GM19023 (cell line): ENCODE measurements around the gene DNM3.

ENCODE experiments used
- ATAC-seq: cut with Tn5 transposase; IDR thresholded peaks from one replicate; pipeline ENCODE4 v1.9.1; 2021; ENCODE audit warnings: mild to moderate bottlenecking, moderate library complexity; ENCODE audit not compliant: unreplicated experiment

Gene DNM3

DNA sequence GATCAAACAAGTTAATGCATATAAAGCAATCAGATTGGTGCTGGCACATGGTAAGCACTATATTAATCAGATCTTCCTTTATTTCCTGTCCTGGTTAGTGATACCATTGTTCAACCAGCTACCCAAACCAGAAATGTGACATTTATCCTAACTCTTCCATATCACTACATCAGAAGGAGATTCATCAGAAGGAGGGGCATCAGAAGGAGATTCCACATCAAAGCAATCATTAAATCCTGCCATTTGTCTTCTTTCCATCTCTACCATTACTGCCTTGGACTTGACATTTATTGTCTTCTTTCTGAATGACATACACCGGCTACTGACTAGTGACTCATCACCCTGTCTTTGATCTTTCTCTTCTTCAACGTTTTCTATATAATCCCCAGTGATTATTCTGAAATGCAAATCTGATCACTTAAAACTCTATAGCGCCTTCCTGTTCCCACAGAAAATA is 75.0 kb downstream of the DNM3 start:
- no peak for ATAC-seq

DNA sequence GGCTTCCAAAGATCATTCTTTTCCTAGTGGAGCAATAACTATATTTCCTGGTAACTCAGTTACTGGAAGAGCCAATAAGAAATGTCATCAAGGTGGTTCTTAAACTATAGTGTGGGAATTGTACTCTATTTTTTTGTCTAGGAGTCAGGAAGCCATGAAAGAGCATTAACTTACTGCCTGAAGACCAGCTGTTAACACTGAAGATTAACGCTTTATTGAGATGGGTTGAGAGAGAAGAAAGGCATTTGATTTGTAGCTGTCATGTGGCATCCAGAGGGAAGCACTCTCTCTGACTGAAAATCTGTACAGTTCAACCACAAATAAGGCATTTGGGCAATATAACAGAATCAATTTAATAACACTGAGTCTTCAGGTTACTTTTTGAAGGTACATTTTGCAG is 76.0 kb downstream of the DNM3 start:
- ATAC-seq = no peak

DNA sequence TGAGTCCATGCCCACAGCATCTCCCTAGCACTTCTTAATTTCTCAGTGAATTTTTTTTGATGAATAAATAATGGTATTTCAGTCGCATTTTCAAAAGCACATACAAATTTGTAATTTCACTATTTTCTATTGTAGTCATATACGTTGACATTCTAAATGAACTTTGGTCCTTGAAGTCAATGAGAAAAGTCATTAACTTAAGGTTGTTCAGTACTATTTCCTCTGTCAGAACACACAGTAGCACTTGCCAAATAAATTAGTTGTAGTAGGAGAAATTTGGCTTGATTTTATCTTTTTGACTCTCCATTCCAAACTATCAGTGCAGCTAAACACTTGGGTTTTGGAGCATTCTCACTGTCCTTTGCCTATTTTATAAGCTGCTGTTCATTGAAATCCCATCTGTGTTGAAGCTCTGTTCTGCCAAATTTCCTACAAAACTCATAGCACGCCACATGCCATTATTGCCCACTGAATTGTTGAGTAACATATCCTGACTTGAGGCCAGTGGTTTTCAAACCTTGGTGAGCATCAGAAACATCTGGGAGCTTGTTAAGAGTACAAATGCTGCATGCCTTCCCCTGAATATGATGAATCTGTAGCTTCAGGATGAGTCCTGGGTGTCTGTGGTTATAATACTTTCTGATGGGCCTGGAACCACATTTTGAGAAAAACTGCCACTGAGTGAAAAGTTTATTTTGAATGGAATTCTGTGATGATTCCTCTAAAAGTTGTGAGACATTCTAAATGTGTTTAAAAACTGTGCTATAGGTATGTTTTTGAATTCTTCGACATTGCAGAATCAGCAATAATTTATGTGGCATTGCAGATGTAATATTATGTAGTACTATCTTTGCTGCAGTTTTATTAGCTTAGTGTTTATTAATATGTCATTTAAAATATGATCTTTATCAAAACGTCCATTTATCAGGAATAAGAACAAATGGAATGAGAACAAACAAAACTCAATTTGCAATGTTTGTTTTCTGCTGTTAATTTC is 78.9 kb downstream of the DNM3 start:
- no peak for ATAC-seq

DNA sequence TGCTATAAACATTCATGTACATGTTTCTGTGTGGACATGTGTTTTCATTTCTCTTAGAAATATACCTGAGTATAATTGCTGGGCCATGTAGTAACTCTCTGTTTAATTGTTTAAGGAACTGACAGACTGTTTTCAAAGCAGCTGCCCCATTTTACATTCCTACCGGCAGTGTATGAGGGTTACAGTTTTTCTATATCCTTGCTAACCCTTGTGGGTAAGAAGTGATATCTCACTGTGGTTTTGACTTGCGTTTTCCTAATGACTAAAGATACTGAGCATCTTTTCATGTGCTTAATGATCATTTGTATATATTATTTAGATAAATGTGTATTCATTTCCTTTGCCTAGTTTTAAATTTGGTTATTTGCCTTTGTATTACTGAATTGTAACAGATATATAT is 81.7 kb downstream of the DNM3 start:
- no peak for ATAC-seq

DNA sequence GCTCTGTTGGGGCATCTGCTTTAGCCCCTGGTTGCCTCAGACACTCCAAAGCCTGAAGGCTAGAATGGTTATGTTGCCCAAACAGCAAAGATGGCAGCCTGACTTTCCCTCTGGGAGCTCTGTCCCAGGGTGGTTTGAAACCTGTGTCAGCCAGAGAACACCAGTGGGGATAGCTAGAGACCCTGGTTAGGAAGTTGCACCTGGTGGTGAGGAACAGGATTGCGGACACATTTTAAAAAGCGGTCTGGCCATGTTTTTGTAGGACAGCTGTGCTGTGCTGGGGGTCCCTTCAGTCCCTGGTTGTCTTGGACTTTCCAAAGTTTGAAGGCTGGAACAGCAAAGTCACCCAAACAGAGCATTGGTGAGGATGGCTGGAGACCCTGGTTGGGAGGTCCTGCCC is 87.8 kb downstream of the DNM3 start:
- no peak for ATAC-seq

DNA sequence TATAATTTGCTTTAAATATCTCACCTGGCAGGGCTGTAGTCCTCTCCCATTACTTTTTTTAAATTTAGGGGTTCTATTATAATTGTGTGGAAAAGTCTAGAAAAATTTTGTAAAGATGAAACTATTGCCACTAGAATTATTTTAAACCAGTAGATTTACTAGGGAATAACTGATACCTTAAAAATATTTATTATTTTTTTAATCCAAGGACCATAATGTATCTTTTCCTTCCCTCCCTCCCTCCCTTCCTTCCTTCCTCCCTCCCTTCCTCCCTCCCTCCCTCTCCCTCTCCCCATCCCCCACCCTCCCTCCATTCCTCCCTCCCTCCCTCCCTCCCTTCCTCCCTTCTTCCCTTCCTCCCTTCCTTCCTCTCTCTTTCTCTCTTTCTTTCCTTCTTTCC is 90.5 kb downstream of the DNM3 start:
- no peak for ATAC-seq

DNA sequence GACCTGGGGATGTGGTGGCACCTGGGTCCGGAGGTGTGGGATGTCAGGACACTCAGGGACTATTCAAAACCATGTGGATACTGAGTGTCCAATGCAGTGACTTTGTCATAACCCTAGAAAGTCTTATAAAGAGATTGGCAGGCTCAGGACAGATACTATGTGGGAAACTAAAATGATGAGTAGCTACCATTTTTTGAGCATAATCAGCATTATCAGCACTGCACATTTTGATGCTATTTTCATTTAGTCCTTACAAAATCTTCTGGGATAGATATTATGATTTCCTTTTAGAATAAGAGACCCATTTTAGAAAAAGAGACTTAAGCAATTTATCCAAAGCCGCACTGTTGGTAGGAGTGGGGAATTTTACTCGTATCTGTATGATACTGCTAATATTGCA is 93.4 kb downstream of the DNM3 start:
- no peak for ATAC-seq

DNA sequence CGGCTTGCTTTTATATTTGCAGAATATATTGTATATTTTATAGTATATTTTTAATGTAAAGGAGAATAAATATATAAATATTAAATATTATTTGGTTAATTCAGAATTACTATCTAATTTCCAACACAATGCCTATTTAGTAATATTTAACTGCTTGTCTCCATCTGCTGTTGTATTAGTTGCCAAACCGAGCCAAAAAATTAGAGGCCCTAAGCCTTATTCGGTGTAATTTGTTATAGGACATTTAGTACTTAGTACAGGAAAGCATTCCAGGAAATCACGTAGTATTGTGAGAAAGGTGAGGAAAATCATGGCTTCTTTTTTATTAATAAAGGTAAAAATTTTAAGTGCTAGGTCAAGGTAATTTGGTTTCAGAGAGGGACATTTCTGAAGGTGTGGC is 93.8 kb downstream of the DNM3 start:
- ATAC-seq = no peak

DNA sequence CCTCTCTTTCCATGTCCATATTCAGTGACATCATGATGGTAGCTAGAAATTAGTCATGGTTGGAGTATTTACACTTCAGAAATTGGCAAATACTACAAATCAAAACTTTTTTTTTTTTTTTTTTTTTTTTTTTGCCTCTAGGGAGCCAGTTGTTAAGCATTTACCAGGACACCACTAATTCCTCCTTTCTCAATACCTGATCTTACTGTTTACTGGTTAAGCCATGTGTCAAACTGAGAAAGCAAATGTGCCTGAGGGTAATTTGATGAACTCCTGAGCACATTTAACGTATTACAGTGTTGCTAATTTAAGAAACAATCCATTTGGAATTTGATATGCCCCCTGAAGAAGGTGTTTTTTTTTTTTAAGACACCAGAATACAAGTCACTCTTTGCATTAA is 94.4 kb downstream of the DNM3 start:
- ATAC-seq = no peak

DNA sequence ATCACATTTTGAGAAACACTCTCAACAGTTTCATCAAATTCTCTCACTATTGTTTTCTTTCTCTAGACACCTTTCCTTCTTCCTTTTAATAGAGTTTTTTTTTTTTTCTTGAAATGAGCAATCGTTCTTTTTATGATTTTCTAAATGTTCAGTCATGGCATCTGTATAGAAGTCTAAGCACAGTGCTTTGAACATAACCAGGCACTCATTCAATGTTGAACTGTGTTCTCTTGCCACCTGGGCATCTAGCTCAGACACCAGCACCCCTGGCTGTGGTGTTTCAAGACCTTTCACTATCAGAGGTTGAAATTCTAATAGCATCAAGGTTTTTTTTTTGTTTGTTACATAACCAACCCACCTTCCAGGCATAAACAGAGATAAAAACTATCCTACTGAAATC is 96.6 kb downstream of the DNM3 start:
- ATAC-seq = no peak

DNA sequence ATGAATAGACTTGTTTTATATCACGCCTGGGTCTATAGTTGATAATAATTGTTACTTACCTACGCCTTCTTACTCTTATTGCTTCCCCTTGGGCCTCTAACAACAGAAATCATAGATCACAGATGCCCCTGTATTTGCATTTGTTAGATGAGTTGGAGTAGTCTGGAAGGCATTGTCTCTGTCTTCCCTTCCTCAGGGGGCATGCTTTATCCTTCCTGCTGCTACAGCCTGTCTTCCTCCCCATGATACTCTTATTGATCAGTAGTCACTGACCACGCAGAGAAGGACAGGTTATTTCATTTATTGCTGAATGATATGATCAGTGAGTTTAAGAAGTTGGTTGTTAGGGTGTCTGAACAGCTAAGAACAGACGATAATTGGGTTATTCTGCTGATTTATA is 98.4 kb downstream of the DNM3 start:
- no peak for ATAC-seq

DNA sequence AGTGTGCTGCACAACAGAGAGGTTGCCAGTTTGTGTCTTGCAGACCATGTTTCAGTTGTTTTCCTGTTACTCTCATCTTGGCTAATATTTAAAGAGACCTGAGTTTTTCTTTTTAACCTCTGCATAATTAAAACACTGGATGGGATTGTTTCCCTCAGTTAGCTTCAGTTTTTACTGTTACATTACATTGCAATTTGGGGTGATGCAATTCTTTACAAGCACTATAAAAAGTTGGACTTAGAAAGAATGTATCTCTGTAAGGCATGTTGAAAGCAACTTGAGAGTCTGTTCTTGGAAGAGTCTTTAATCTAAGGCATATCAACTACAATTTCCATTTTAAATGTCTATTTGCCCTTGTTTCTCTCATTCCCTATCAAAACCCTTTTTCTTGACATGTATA is 99.1 kb downstream of the DNM3 start:
- no peak for ATAC-seq

DNA sequence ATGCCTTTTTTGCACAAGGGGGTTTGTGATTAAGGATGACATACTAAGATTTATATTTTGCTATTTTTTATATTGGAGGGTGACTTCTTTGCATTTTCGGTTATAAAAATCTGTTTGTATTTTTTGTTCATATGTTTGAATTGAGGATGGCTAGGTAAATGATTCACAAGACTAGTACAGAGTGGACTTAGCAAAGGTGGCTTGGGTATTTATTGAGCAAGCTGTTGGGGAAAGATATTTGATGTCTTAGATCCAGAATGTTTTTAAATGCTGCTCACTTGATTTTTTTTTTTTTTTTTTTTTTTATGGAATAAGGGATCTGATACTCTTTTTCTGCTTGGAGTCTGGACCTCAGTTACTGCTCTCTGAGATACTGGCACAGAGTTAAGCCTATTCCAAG is 100.6 kb downstream of the DNM3 start:
- no peak for ATAC-seq

DNA sequence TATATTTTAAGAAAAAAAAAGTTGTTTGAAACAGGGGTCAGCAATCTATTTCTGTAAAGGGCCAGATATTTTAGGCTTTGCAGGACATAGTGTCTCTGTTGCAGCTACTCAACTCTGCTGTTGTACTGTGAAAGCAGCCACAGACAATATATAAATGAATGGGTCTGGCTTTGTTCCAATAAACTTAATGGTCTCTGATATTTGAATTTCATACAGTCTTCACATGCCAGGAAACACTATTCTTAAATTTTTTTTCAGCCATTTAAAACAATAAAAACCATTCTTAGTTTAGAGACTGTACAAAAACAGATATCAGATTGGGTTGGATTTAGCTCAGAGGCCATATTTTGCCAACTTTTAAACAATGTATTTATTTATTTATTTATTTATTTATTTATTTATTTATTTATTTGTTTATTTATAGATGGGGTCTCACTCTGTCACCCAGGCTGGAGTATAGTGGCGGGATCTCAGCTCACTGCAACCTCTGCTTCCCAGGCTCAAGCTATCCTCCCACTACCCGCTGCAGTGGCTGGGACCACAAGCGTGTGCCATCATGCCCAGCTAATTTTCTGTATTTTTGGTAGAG is 102.8 kb downstream of the DNM3 start:
- ATAC-seq = no peak

DNA sequence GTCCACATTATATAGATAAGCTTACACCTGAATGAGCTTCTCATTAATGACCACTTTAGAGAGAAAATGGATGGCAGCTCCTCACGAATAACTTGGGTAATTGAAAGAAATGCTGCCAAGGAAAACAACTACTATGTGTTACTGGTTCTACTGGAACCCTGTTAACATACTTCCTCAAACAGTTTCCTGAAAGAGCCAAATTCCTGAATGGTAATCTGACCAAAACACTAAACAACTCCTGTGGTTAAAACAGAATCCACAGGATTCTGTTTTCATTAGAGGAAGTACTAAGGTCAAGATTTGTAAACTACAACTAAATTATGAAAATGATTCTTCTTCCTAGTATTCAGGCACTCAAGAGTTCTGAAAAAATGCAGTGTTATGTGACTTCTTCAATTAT is 107.2 kb downstream of the DNM3 start:
- ATAC-seq = no peak

DNA sequence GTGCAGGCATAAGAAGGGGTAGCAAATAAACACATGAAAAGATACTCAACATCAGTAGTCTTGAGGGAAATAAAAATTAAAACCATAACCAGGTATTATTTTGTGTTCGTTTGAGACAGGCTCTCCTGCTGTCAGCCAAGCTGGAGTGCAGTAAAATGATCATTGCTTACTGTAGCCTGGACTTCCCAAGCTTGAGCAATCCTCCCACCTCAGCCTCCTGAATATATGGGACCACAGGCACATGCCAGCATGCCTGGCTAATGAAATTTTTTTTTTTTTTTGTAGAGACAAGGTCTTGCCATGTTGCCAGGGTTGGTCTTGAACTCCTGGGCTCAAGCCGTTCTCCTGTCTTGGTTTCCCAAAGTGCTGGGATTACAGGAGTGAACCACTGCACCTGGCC is 108.0 kb downstream of the DNM3 start:
- no peak for ATAC-seq

DNA sequence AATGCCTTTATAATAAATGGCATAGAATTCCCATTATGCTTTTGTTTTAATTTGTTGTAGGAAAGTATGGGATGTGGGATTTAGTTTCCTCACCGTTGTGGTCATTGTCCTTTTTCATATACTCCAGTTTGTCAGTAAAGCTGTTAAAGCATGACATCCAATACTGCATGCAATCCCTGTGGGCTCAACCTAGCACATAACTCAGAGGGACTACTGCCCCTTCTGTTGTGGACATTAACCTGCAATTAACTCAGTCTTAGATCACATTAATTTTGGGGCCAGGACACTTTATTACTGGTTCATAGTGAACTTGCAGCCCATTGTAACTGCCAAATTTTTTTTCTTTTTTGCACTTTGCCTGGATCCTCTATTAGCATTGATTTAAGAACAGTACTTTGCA is 112.5 kb downstream of the DNM3 start:
- ATAC-seq = no peak

DNA sequence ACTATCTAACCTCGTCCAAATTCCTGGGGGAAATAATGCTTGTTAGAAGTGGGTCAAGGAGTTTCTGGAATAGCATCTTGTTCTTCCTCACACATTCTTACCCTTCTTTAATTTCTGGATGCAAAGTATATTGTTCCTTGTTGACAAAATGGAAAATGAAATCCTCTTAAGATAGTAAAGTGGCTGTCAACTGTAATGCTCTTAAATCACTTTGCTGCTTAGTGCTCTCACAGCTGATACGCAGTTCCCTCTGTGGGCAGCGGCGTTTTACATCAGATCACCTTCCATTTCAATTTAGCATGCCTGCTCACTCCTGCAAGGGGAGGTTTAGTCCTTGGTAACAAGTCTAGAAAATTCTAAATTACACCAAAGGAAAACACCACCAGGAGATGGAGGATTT is 113.1 kb downstream of the DNM3 start:
- no peak for ATAC-seq

DNA sequence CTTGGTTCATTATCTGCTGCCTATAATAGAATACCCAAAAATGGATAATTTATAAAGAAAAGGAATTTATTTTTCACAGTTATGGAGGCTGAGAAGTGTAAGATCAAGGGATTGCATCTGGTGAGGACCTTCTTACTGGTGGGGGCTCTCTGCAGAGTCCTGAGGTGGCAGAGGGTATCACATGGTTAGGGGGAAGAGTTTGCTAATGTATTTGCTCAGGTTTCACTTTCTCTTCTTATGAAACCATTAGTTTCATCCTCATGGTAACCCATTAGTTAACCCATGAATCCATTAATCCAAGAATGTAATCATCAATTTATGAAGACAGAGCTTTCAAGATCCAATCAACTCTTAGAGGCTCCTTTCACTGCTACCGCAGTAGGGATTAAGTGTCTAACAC is 120.6 kb downstream of the DNM3 start:
- ATAC-seq = no peak

DNA sequence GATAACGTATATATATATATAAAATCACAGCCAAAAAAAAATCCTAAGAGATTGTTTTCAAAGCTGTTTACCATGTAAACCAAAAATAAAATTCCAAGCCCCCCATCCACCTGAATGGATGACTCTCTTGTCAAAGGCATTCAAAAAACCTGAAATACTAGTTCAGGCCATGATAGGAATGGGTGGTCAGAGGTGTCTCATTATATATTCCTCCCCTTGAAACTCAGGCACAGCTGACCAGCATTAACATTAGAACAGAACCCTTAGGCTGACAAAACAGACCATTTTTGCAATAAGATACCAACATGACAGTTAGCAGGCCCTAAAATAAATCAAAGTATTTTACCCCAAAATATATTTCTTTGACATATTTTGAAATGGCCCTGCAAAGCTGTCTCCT is 122.5 kb downstream of the DNM3 start:
- no peak for ATAC-seq

DNA sequence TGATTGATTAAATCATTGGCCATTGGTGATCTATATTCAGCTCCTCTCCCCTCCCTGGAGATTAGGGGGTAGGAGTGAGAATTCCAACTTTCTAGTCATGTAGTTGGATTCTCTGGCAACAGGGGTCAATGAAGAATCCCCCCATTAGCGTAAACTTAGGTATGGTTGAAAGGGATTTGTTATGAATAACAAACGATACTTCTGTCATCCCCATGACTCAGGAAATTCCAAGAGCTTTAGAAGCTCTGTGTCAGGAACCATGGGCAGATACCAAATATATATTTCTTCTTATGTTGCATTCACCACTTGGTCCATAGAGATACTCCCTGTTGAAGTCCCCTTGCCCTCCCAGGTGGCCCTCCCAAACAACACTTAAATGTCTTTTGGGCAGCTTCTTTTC is 124.5 kb downstream of the DNM3 start:
- no peak for ATAC-seq

DNA sequence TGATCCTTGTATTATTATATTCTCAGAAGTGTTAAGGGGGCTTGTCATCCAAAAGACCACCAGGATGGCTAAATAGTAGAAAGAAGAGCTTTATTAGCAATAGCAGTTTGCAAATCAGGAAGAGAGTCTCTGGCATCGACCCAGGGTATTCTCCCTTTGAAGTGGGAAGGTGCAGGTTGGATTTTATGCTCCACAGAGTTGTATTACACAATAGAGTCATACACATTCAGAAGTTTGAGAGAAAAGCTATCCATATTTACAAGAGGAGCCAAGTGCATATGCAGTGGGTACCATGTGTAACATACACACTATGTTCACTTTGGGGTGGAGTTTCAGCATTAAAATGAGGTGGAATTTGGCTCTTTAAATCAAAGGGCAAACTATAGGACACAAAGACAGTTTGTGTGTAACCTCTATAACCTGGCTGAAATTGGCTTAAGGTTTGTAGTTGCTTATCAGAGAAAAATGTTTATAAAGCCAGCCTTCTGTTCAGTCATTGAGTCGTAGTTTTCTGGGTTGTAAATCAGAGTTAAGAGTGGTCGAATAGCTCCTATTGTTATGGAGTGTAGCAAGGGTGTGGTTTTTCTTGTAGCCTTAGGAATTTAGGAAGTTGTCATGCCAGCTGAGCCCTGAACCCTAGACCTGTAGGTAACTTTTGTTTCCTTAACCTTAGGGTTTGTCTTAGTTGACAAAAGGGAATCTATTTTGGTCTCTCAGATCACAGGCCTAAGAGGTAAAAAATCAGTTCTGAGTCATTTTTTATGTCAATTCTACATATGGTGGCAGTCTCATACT is 125.3 kb downstream of the DNM3 start:
- ATAC-seq = no peak
